ENCODE results near the gene ATP5MC3.

ATP5MC3 gene

DNA sequence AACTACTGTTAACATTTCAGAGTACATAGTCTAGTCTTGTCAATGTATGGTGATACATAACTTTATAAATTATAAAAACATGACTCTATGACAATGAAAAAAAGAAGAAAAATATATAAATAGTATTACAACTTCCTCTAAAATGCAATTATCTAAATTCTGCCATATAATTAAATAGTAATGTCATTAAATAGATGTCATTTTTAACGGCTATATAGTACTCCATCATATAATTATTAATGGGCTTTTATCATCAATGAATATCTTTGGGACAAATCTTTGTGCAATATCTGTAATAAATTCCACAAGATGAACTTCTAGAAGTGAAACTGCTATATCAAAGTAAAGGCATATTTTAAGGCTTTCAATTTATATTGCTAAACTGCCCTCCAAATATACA, 38.3 kb downstream of the ATP5MC3 start:
- no peak for ATAC-seq
- TF ChIP-seq, protein P1, sequence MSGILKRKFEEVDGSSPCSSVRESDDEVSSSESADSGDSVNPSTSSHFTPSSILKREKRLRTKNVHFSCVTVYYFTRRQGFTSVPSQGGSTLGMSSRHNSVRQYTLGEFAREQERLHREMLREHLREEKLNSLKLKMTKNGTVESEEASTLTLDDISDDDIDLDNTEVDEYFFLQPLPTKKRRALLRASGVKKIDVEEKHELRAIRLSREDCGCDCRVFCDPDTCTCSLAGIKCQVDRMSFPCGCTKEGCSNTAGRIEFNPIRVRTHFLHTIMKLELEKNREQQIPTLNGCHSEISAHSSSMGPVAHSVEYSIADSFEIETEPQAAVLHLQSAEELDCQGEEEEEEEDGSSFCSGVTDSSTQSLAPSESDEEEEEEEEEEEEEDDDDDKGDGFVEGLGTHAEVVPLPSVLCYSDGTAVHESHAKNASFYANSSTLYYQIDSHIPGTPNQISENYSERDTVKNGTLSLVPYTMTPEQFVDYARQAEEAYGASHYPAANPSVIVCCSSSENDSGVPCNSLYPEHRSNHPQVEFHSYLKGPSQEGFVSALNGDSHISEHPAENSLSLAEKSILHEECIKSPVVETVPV (CRISPR knock-in tag; IDR thresholded peaks at IDR 0.05), result no peak
- TF ChIP-seq, protein P2, sequence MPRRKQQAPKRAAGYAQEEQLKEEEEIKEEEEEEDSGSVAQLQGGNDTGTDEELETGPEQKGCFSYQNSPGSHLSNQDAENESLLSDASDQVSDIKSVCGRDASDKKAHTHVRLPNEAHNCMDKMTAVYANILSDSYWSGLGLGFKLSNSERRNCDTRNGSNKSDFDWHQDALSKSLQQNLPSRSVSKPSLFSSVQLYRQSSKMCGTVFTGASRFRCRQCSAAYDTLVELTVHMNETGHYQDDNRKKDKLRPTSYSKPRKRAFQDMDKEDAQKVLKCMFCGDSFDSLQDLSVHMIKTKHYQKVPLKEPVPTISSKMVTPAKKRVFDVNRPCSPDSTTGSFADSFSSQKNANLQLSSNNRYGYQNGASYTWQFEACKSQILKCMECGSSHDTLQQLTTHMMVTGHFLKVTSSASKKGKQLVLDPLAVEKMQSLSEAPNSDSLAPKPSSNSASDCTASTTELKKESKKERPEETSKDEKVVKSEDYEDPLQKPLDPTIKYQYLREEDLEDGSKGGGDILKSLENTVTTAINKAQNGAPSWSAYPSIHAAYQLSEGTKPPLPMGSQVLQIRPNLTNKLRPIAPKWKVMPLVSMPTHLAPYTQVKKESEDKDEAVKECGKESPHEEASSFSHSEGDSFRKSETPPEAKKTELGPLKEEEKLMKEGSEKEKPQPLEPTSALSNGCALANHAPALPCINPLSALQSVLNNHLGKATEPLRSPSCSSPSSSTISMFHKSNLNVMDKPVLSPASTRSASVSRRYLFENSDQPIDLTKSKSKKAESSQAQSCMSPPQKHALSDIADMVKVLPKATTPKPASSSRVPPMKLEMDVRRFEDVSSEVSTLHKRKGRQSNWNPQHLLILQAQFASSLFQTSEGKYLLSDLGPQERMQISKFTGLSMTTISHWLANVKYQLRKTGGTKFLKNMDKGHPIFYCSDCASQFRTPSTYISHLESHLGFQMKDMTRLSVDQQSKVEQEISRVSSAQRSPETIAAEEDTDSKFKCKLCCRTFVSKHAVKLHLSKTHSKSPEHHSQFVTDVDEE (CRISPR knock-in tag; IDR thresholded peaks at IDR 0.05), result no peak
- no peak for TF ChIP-seq ARNTL (CRISPR knock-in tag; IDR thresholded peaks at IDR 0.05; ENCODE audit: borderline replicate concordance, low read depth)
- no peak for TF ChIP-seq ZNF8 (CRISPR knock-in tag; IDR thresholded peaks at IDR 0.05)
- TF ChIP-seq CSDC2 (CRISPR knock-in tag; IDR thresholded peaks at IDR 0.05), result no peak
- TF ChIP-seq ZNF565 (CRISPR knock-in tag; conservative IDR thresholded peaks at IDR 0.05; ENCODE audit: low read depth), result no peak
- TF ChIP-seq TOX (CRISPR knock-in tag; IDR thresholded peaks at IDR 0.05; ENCODE audit: borderline replicate concordance), result no peak
- no peak for TF ChIP-seq ZC3H10 (CRISPR knock-in tag; IDR thresholded peaks at IDR 0.05)
- no peak for TF ChIP-seq BACH2 (CRISPR knock-in tag; IDR thresholded peaks at IDR 0.05; ENCODE audit: borderline replicate concordance)
- no peak for TF ChIP-seq ZNF70 (CRISPR knock-in tag; IDR thresholded peaks at IDR 0.05)
- TF ChIP-seq, protein P3, sequence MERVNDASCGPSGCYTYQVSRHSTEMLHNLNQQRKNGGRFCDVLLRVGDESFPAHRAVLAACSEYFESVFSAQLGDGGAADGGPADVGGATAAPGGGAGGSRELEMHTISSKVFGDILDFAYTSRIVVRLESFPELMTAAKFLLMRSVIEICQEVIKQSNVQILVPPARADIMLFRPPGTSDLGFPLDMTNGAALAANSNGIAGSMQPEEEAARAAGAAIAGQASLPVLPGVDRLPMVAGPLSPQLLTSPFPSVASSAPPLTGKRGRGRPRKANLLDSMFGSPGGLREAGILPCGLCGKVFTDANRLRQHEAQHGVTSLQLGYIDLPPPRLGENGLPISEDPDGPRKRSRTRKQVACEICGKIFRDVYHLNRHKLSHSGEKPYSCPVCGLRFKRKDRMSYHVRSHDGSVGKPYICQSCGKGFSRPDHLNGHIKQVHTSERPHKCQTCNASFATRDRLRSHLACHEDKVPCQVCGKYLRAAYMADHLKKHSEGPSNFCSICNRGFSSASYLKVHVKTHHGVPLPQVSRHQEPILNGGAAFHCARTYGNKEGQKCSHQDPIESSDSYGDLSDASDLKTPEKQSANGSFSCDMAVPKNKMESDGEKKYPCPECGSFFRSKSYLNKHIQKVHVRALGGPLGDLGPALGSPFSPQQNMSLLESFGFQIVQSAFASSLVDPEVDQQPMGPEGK (CRISPR knock-in tag; IDR thresholded peaks at IDR 0.05; ENCODE audit: borderline replicate concordance), result no peak

DNA sequence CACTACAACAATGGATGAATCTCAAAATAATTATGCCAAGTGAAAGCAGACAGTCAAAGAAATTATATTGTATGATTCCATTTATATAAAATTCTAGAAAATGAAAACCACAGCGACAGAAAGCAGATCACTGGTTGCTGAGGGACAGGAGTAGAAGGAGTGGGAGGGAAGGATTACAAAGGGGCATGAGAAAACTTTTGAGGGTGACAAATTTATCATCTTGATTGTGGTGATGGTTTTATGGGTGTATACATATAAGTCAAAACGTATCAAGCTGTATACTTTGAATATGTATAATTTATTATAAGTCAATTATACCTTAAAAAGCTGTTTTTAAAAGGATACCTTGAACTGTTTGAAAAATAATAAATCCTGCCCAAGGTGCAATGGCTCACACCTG, 41.2 kb downstream of the ATP5MC3 start:
- ATAC-seq, result no peak
- TF ChIP-seq ZFP30 (CRISPR knock-in tag; IDR thresholded peaks at IDR 0.05), result no peak
- no peak for TF ChIP-seq ZNF70 (CRISPR knock-in tag; IDR thresholded peaks at IDR 0.05)
- no peak for TF ChIP-seq TCF4 (CRISPR knock-in tag; IDR thresholded peaks at IDR 0.05; ENCODE audit: borderline replicate concordance)
- TF ChIP-seq PPARA (CRISPR knock-in tag; IDR thresholded peaks at IDR 0.05; ENCODE audit: borderline replicate concordance), result no peak
- no peak for TF ChIP-seq ESRRG (CRISPR knock-in tag; IDR thresholded peaks at IDR 0.05)
- TF ChIP-seq, protein P2 (CRISPR knock-in tag; IDR thresholded peaks at IDR 0.05), result no peak
- no peak for TF ChIP-seq ZNF565 (CRISPR knock-in tag; conservative IDR thresholded peaks at IDR 0.05; ENCODE audit: low read depth)
- TF ChIP-seq CSDC2 (CRISPR knock-in tag; IDR thresholded peaks at IDR 0.05), result no peak
- no peak for TF ChIP-seq ZC3H10 (CRISPR knock-in tag; IDR thresholded peaks at IDR 0.05)
- no peak for TF ChIP-seq ZFP3 (CRISPR knock-in tag; IDR thresholded peaks at IDR 0.05)
- no peak for TF ChIP-seq RARB (CRISPR knock-in tag; IDR thresholded peaks at IDR 0.05)
- no peak for TF ChIP-seq SNAI2 (CRISPR knock-in tag; IDR thresholded peaks at IDR 0.05)
- no peak for TF ChIP-seq OSR1 (CRISPR knock-in tag; IDR thresholded peaks at IDR 0.05)
- TF ChIP-seq, protein P1 (CRISPR knock-in tag; IDR thresholded peaks at IDR 0.05), result no peak
- TF ChIP-seq TOX (CRISPR knock-in tag; IDR thresholded peaks at IDR 0.05; ENCODE audit: borderline replicate concordance), result no peak
- TF ChIP-seq, protein P4, sequence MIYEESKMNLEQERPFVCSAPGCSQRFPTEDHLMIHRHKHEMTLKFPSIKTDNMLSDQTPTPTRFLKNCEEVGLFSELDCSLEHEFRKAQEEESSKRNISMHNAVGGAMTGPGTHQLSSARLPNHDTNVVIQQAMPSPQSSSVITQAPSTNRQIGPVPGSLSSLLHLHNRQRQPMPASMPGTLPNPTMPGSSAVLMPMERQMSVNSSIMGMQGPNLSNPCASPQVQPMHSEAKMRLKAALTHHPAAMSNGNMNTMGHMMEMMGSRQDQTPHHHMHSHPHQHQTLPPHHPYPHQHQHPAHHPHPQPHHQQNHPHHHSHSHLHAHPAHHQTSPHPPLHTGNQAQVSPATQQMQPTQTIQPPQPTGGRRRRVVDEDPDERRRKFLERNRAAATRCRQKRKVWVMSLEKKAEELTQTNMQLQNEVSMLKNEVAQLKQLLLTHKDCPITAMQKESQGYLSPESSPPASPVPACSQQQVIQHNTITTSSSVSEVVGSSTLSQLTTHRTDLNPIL (CRISPR knock-in tag; IDR thresholded peaks at IDR 0.05; ENCODE audit: low read depth), result no peak
- TF ChIP-seq, protein P5, sequence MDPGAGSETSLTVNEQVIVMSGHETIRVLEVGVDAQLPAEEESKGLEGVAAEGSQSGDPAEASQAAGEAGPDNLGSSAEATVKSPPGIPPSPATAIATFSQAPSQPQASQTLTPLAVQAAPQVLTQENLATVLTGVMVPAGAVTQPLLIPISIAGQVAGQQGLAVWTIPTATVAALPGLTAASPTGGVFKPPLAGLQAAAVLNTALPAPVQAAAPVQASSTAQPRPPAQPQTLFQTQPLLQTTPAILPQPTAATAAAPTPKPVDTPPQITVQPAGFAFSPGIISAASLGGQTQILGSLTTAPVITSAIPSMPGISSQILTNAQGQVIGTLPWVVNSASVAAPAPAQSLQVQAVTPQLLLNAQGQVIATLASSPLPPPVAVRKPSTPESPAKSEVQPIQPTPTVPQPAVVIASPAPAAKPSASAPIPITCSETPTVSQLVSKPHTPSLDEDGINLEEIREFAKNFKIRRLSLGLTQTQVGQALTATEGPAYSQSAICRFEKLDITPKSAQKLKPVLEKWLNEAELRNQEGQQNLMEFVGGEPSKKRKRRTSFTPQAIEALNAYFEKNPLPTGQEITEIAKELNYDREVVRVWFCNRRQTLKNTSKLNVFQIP (CRISPR knock-in tag; IDR thresholded peaks at IDR 0.05; ENCODE audit: borderline replicate concordance, low read depth), result no peak
- TF ChIP-seq, protein P3 (CRISPR knock-in tag; IDR thresholded peaks at IDR 0.05; ENCODE audit: borderline replicate concordance), result no peak
- no peak for TF ChIP-seq GLIS3 (CRISPR knock-in tag; IDR thresholded peaks at IDR 0.05)
- TF ChIP-seq ZNF8 (CRISPR knock-in tag; IDR thresholded peaks at IDR 0.05), result no peak
